MCF 10A (cell line): ENCODE results near the gene CWC15. TPM values are rescaled to one million over a fixed set of nuclear protein-coding genes. Genes with fewer than 3 reads are reported as not detected.

Experiments used
- BruUV-seq: library from RNA; stranded (reverse); fragments of 400-500 nt; replicated peaks from 2 replicates; lab custom pipeline; 2021; lab: Mats Ljungman, UMichigan
- CTCF ChIA-PET: fragments of 300-600 bp; sonication (Branson Sonifier 250); formaldehyde crosslinking; extraction: SDS; loops from one replicate; lab custom pipeline; 2021; ENCODE audit warnings: antibody characterized with exemption, inconsistent platforms; lab: Yijun Ruan, JAX
- POLR2A ChIA-PET: fragments of 300-600, 350-650 bp; sonication (Branson Sonifier 250); formaldehyde crosslinking; extraction: SDS; loops from one replicate; lab custom pipeline; 2020; ENCODE audit warnings: antibody characterized with exemption, inconsistent platforms; lab: Yijun Ruan, JAX
- DNase-seq: peaks from one replicate; pipeline ENCODE4 v3.0.0-alpha.2; 2018; ENCODE audit not compliant: unreplicated experiment
- H3K27ac Mint-ChIP-seq: one replicate; pipeline ENCODE4 v1.8.0; 2022; ENCODE audit warnings: mild to moderate bottlenecking, low read depth, mixed read lengths; ENCODE audit not compliant: unreplicated experiment
- H3K27me3 Mint-ChIP-seq: one replicate; pipeline ENCODE4 v1.8.0; 2022; ENCODE audit warnings: mixed read lengths; ENCODE audit not compliant: insufficient read depth, unreplicated experiment
- H3K36me3 Mint-ChIP-seq: one replicate; pipeline ENCODE4 v1.8.0; 2022; ENCODE audit warnings: mild to moderate bottlenecking, moderate library complexity, mixed read lengths; ENCODE audit not compliant: insufficient read depth, unreplicated experiment
- H3K4me1 Mint-ChIP-seq: one replicate; pipeline ENCODE4 v1.8.0; 2022; ENCODE audit warnings: mixed read lengths; ENCODE audit not compliant: insufficient read depth, unreplicated experiment
- H3K4me3 Mint-ChIP-seq: one replicate; pipeline ENCODE4 v1.8.0; 2022; ENCODE audit warnings: mild to moderate bottlenecking, moderate library complexity, mixed read lengths; ENCODE audit not compliant: unreplicated experiment
- H3K9me3 Mint-ChIP-seq: one replicate; pipeline ENCODE4 v1.8.0; 2022; ENCODE audit warnings: mixed read lengths; ENCODE audit not compliant: unreplicated experiment
- intact Hi-C: fragments of 100-400 bp; cut with micrococcal nuclease; formaldehyde crosslinking; loops from 2 replicates; pipeline ENCODE4 v1.14.1; 2022
- total RNA-seq: library from RNA; stranded (reverse); gene quantifications from 2 replicates; pipeline ENCODE4 v1.2.3, GENCODE V29; 2022
- TF ChIP-seq, protein P1 (sequence below): fragments of 200-600 bp; IDR thresholded peaks from one replicate; pipeline ENCODE4 v1.8.0; 2022; ENCODE audit warnings: antibody characterized with exemption, mild to moderate bottlenecking; ENCODE audit not compliant: unreplicated experiment

Gene CWC15
- total RNA-seq, 1 experiment from 2014 or later: 61.9 TPM

DNA sequence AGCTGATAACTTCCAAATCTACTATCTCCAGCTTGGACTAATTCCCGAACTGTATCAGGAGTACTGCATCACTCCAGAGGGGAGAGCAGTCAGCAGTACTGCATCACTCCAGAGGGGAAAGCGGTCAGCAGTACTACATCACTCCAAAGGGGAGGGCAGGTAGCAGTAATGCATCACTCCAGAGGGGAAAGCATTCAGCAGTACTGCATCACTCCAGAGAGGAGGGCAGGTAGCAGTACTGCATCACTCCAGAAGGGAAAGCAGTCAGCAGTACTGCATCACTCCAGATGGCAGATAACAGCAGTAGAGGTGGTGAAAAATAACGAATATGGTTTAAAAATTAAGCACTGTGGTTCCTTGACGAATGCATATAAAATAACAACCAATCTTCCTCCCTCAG lies 8.4 kb downstream of the CWC15 start:
- no peak for DNase-seq
- intact Hi-C loops: no loop called here
- H3K27me3 Mint-ChIP-seq: no peaks in the 10 kb centered on the region
- ChIA-PET CTCF (interaction anchor here (0.7 to 2.7 kb wide), 6 partner anchors 8 to 799 kb away, joined by 3 to 15 read pairs (median 4); partner anchors contain the start of gene SRSF8), POLR2A (interaction anchor here (0.7 to 1.2 kb wide), 3 partner anchors 9 to 104 kb away, joined by 3 to 6 read pairs (median 3); partner anchors contain the start of genes CWC15 and KDM4D)
- peaks cover 84% of the 10 kb centered on the region for H3K36me3 Mint-ChIP-seq
- no peaks in the 10 kb centered on the region for H3K9me3 Mint-ChIP-seq
- no TSS peak for BruUV-seq
- H3K27ac Mint-ChIP-seq: no peak overlapping the region
- peaks cover 6% of the 10 kb centered on the region for H3K4me1 Mint-ChIP-seq
- TF ChIP-seq, protein P1, sequence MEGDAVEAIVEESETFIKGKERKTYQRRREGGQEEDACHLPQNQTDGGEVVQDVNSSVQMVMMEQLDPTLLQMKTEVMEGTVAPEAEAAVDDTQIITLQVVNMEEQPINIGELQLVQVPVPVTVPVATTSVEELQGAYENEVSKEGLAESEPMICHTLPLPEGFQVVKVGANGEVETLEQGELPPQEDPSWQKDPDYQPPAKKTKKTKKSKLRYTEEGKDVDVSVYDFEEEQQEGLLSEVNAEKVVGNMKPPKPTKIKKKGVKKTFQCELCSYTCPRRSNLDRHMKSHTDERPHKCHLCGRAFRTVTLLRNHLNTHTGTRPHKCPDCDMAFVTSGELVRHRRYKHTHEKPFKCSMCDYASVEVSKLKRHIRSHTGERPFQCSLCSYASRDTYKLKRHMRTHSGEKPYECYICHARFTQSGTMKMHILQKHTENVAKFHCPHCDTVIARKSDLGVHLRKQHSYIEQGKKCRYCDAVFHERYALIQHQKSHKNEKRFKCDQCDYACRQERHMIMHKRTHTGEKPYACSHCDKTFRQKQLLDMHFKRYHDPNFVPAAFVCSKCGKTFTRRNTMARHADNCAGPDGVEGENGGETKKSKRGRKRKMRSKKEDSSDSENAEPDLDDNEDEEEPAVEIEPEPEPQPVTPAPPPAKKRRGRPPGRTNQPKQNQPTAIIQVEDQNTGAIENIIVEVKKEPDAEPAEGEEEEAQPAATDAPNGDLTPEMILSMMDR: no peak
- H3K4me3 Mint-ChIP-seq: no peak overlapping the region

- Mint-ChIP-seq H3K36me3 (peaks cover 57% of the 10 kb centered on the region), H3K4me3 (no peak overlapping the region), H3K9me3 (no peaks in the 10 kb centered on the region), H3K4me1 (peaks cover 8% of the 10 kb centered on the region), H3K27me3 (no peaks in the 10 kb centered on the region), H3K27ac (no peak overlapping the region)
- BruUV-seq: no TSS peak
- ChIA-PET POLR2A (interaction anchor here (0.6 kb wide), 1 partner anchor 1039 kb away, joined by 3 read pairs; no protein-coding TSS in a partner anchor), CTCF (interaction anchor here (0.7 to 5.4 kb wide), 6 partner anchors 16 to 338 kb away, joined by 3 to 31 read pairs (median 4); no protein-coding TSS in a partner anchor)
- TF ChIP-seq, protein P1: no peak
- intact Hi-C loops: no loop called here
- no peak for DNase-seq
These were observed 12.1 kb downstream of the CWC15 start for GRCh38 chr11:94961255-94961654.

DNA sequence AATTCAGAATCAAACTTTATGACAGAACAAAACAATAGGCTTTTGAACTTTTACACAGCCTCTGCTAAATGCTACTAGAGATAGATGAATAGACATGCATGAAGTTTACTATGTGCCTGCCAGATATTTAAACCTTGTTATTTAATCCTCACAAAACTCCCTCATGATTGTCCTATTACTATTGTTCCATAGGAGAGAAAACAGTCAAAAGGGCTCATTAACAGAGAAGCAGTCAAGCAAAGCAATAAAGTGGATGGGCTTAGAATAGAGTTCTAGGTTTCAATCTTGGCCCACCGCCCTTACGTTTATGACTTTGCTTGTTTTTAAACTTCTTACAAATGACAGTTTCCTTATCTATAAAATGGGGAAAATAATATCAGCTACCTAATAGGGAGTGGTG lies 12.9 kb downstream of the CWC15 start:
- no peak overlapping the region for H3K4me3 Mint-ChIP-seq
- H3K4me1 Mint-ChIP-seq: peaks cover 8% of the 10 kb centered on the region
- TF ChIP-seq, protein P1: no peak
- POLR2A ChIA-PET: interaction anchor here (0.6 to 1.3 kb wide), 3 partner anchors 13 to 116 kb away, joined by 3 to 6 read pairs (median 4); partner anchors contain the start of genes CWC15 and KDM4D
- H3K36me3 Mint-ChIP-seq: peaks cover 50% of the 10 kb centered on the region
- intact Hi-C loops: no loop called here
- DNase-seq: no peak
- CTCF ChIA-PET: interaction anchor here (0.8 to 5.4 kb wide), 5 partner anchors 8 to 343 kb away, joined by 3 to 31 read pairs (median 4); no protein-coding TSS in a partner anchor
- H3K9me3 Mint-ChIP-seq: no peaks in the 10 kb centered on the region
- H3K27me3 Mint-ChIP-seq: no peaks in the 10 kb centered on the region
- no peak overlapping the region for H3K27ac Mint-ChIP-seq
- BruUV-seq: no TSS peak

DNA sequence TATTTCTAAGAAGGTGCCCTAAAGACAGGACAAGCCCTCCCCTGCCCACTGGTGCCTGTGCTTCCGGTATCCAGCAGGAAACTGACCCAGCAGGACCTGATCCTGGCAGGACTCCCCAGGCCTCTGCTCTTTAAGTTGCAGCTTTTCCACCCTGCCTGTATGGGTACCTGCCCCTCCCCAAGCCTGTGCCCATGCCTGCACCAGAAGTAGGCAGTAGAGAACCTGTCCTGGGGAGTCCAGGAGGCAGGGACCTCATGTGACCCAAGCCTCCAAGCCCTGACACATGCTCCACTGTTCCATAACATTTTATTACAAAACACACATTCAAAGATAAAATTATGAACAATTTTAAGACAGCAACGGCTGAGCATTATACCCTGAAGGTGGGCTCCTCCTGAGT lies 14.2 kb downstream of the CWC15 start:
- DNase-seq: no peak
- H3K4me3 Mint-ChIP-seq: no peak overlapping the region
- ChIA-PET POLR2A (interaction anchor here (0.6 to 1.3 kb wide), 2 partner anchors 14 to 1081 kb away, joined by 3 to 6 read pairs; partner anchors contain the start of genes CWC15 and KDM4D), CTCF (interaction anchor here (1.3 to 5.4 kb wide), 3 partner anchors 9 to 336 kb away, joined by 10 to 31 read pairs (median 13); no protein-coding TSS in a partner anchor)
- no peaks in the 10 kb centered on the region for H3K27me3 Mint-ChIP-seq
- peak overlapping the region; percentile 73 for H3K27ac Mint-ChIP-seq
- peaks cover 36% of the 10 kb centered on the region for H3K36me3 Mint-ChIP-seq
- TF ChIP-seq, protein P1: no peak
- BruUV-seq: no TSS peak
- H3K4me1 Mint-ChIP-seq: peaks cover 8% of the 10 kb centered on the region
- intact Hi-C loops: no loop called here
- H3K9me3 Mint-ChIP-seq: no peaks in the 10 kb centered on the region
